DMS153 treated with DMSO at 0.1 percent for 48 hours (cell line): ENCODE measurements around the gene OXT.
"Not testable (repeated sequence)": the region's sequence is repeated elsewhere in the genome, so short reads cannot be mapped to it uniquely, and the experiment has no call there.

Experiments used
- DNase-seq: peaks from one replicate; lab custom pipeline; 2025; ENCODE audit not compliant: unreplicated experiment; lab: John Stamatoyannopoulos, UW

The OXT gene

GRCh38 chr20:3071610-3072529 lies at the start of gene OXT:
OXT (plus strand) TSS chr20:3071620; CDS start chr20:3071656, 36 bp downstream.
- no peak for DNase-seq

- DNase-seq: no peak
Measured at GRCh38 chr20:3021777-3022176, 49.6 kb upstream of the OXT start.

- not testable (repeated sequence) for DNase-seq
Measured at GRCh38 chr20:3022559-3023490, 48.6 kb upstream of the OXT start.

GRCh38 chr20:3027987-3028386 lies 43.4 kb upstream of the OXT start:
- DNase-seq: no peak

- DNase-seq: no peak
Measured at GRCh38 chr20:3031524-3032147, 39.8 kb upstream of the OXT start.

- DNase-seq: no peak
Measured at GRCh38 chr20:3032624-3033023, 38.8 kb upstream of the OXT start.

- no peak for DNase-seq
Measured at GRCh38 chr20:3037654-3038053, 33.8 kb upstream of the OXT start.

- no peak for DNase-seq
Measured at GRCh38 chr20:3038454-3038853, 33.0 kb upstream of the OXT start.

- DNase-seq: no peak
Measured at GRCh38 chr20:3039426-3039825, 32.0 kb upstream of the OXT start.

GRCh38 chr20:3040086-3040485 lies 31.3 kb upstream of the OXT start:
- DNase-seq: no peak

- peak; percentile 49 for DNase-seq
Measured at GRCh38 chr20:3041854-3042409, 29.5 kb upstream of the OXT start.

GRCh38 chr20:3042625-3043024 lies 28.8 kb upstream of the OXT start:
- no peak for DNase-seq

GRCh38 chr20:3043322-3043721 lies 28.1 kb upstream of the OXT start, which contains the start of gene GNRH2:
GNRH2 (plus strand) TSS chr20:3043622; CDS start chr20:3044415, 793 bp downstream.
- DNase-seq: no peak

GRCh38 chr20:3044336-3044965 lies 27.0 kb upstream of the OXT start:
- DNase-seq: no peak

- peak; percentile 61 for DNase-seq
Measured at GRCh38 chr20:3045042-3045815, 26.2 kb upstream of the OXT start.

GRCh38 chr20:3045816-3046676 lies 25.4 kb upstream of the OXT start, which contains the start of gene MRPS26:
MRPS26 (plus strand) TSS chr20:3046052; CDS start chr20:3046069, 17 bp downstream.
- DNase-seq: peak; percentile 61

GRCh38 chr20:3046677-3047462 lies 24.6 kb upstream of the OXT start:
- DNase-seq: no peak
